NCI-H2171 treated with DMSO at 0.1 percent for 48 hours (cell line): ENCODE results near the gene ACO2.

ENCODE experiments used
- DNase-seq: peaks from one replicate; lab custom pipeline; 2025; lab: John Stamatoyannopoulos, UW

The ACO2 gene

GRCh38 chr22:41524809-41525449 lies 56.0 kb downstream of the ACO2 start:
- DNase-seq: no peak

- no peak for DNase-seq
These were observed 56.7 kb downstream of the ACO2 start for GRCh38 chr22:41525450-41526225.

DNA sequence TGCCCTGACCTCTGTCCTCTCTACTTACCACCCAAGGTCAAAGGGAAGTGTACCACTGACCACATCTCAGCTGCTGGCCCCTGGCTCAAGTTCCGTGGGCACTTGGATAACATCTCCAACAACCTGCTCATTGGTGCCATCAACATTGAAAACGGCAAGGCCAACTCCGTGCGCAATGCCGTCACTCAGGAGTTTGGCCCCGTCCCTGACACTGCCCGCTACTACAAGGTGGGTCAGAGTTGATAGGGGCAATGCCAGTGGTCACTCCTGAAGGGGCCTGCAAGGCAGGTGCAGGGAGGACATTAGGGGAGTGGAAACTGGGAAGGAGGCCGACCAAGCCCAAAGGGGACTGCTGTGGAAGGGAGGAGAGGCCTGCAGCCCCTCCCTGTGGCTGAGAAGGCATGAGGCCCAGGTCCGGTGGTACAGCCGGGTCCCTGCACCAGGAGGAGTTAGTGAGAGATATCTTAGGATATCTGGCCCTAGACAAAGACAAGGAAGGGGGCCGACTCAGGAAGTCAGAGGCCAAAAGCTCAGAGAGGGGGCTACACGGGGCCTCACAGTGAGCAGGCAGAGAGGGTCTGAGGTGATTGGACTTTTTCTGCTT lies 57.4 kb downstream of the ACO2 start:
- no peak for DNase-seq

GRCh38 chr22:41526830-41527799 lies 58.2 kb downstream of the ACO2 start:
- DNase-seq: peak; percentile 45

GRCh38 chr22:41528132-41528766 lies 59.3 kb downstream of the ACO2 start:
- no peak for DNase-seq

DNA sequence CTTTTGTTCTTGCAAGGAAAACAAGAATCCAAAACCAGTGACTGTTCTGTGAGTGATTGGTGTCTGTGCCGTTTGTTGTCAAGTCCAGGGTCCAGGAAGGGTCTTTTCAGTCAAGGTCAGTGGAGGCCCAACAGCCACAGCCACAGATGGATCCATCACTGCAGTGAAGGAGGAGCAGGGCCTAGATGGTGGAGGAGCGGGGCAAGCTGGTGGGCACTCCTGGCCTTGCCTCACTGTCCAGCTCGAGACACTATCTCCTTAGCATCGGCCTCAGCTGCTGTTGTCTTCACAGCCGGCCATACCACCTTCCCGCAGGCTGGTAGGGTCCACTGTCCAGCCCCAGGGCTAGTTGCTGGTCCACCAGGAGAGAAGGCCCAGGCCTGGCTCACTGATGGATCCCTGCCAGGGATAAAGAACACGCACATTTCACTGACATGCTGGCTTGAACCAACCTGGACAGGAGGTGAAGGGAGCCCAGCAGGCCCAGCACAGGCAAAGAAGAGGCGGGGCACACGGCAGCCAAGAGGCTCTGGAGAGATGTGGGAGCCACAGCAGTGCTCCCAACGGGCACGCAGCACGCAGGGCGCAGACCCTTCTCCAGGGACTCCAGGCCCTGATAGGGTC lies 60.1 kb downstream of the ACO2 start:
- DNase-seq: no peak

- no peak for DNase-seq
These were observed 62.2 kb downstream of the ACO2 start for GRCh38 chr22:41530890-41531714.

DNA sequence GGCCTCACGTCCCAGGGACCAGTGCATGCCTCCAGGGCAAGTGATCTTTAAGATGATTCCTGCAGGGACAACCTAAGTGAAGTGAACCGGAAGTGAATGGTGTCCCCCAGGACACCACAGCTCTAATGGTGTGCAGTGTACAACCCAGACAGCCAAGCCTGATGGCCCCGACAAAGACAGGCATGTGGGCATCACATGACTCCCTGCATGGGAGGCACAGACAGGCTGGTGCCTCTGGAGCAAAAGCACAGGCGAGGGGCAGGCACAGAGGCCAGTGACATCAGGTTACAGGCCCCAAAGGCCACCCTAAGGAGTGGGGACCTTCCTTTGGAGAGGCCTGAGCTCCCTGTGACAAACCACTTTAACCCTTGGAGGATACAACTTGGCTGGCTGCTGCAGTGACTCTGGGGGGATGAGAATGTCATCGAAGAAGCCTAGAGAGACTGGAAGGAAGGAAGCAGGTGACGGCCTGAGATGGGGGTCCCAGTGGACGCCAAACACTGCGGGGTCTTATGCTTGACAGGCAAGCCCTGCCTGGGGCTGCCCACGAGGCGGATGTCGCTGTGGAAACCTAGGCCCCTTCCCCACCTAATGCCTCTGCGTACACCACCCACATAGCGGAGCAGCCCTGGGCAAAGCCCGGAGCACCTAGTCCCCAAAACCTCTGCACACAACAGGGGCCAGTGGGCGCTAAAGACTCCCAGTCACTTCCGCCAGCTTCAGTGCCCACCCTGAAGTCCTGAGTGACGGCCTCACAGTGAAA lies 63.0 kb downstream of the ACO2 start:
- no peak for DNase-seq

- peak; percentile 46 for DNase-seq
These were observed 64.2 kb downstream of the ACO2 start for GRCh38 chr22:41532908-41533825.

DNA sequence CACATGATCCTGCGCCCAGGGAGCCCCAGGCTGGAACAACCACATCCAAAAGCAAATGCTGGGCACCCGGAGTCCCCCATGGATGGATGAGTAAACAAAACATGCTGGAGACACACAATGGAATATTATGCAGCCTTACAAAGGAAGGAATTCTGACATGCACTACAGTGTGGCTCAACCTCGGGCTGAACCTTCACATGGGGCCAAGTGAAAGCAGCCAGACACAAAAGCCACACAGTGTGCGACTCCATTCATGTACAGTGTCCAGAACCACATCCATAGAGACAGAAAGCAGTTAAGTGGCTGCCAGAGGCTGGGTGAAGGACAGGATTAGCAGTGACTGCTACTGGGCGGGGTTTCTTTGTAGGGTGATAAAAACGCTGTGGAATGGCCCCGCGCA lies 65.3 kb downstream of the ACO2 start:
- no peak for DNase-seq

- DNase-seq: peak; percentile 34
These were observed 66.3 kb downstream of the ACO2 start for GRCh38 chr22:41535244-41535643.

- no peak for DNase-seq
These were observed 68.3 kb downstream of the ACO2 start for GRCh38 chr22:41537203-41537602.

DNA sequence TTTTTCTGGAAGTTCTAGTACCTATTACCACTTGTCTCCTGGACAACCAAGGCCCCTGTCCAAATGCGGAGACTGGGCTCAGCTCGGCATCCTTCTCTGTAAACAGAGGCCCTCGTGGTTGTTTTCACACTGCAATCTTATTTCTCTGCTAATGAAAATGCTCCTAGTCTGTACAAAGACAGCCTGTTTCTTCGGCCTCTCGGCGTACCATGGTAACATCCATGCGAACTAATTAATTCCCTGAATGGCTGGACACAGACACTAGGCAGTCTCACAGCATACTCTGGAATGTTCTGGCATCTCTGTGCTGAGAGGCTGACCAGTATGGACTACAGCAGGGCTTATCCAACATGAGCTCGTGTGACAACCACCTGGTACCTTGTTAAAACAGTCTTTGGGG lies 69.7 kb downstream of the ACO2 start:
- no peak for DNase-seq

DNA sequence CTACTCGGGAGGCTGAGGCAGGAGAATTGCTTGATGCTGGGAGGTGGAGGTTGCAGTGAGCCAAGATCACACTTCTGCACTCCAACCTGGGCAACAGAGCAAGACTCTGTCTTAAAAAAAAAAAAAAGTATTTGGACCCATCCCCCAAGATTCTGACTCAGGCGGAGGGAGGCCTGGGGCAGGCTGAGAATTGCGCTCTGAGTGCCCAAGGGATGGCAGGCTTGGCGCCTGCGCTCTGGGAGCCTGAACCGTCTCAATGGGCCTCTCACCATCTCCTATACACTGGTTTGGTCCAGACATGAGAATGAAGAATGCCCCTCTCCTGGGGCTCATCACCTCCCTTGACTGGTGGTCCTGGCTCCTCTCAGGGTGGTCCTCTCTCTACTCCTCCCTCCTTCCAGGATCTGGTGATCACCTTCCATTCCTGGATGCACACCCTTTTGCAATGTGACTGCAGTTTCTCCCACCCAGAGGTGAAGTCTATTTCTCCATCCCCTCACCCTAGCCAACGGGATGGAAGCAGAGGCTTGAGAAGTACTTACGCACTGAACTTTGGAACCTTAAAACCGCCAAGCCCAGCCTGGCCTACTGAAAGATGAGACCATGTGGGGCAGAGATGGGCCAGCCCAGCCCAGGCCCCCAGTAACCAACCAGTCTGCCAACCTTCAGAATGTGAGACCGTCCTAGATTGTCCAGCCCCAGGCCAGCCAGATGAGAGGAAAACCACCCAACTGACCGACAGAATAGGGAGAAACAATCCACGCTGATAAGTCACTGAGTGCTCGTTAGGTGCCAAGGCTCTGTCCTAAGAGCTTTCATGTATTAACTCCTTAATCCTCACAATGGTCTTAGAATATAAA lies 70.5 kb downstream of the ACO2 start:
- no peak for DNase-seq

DNA sequence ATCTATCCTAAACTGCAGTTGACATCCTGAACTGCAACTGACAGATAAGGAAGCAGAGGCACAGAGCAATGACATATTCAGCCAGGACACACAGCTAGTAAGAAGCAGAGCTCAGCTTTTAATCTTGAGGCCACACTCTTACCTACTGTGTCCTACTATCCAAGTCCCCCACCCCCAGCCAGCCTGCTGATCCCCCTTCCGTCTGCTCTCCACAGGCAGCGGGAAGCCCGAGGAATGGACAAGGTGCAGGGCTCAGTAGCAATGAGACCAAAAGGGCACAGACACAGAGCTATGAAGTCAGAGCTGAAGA lies 71.0 kb downstream of the ACO2 start:
- DNase-seq: no peak

- DNase-seq: no peak
These were observed 71.4 kb downstream of the ACO2 start for GRCh38 chr22:41540365-41540764.

GRCh38 chr22:41541484-41541883 lies 72.6 kb downstream of the ACO2 start:
- no peak for DNase-seq

DNA sequence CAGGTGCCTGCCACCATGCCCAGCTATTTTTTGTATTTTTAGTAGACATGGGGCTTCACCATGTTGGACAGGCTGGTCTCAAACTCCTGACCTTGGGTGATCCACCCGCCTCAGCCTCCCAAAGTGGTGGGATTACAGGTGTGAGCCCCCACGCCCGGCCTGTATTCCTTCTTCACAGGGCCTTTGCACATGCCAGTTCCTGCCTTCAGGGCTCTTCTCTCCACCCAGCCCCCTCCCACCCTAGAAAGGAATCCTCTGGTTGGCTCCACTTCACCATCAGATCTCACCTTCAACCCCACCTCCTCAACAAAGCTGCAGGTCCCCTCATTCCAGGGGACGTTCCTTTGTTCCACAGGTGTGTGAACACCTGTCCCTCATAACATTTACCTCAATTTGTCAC lies 73.3 kb downstream of the ACO2 start:
- DNase-seq: no peak
